Large intestine (tissue), 12 donors: ENCODE data around the gene PERCC1. TPM values are rescaled to one million over a fixed set of nuclear protein-coding genes. Genes with fewer than 3 reads are reported as not detected.

ENCODE experiments used
- DNase-seq, 2 donors: peaks; one replicate each; pipeline versions ENCODE4 v3.0.0 to v3.0.0-alpha.2; 2013
- H3K27ac ChIP-seq: one replicate; pipeline ENCODE4 v1.5.1; 2013; ENCODE audit warnings: low read length
- H3K27me3 ChIP-seq: 2 replicates; pipeline ENCODE4 v1.6.1; 2013; ENCODE audit warnings: low read length; ENCODE audit not compliant: control insufficient read depth, insufficient read depth
- H3K36me3 ChIP-seq: 2 replicates; pipeline ENCODE4 v1.6.1; 2013; ENCODE audit warnings: low read length; ENCODE audit not compliant: control insufficient read depth, insufficient read depth
- H3K4me1 ChIP-seq: one replicate; pipeline ENCODE4 v1.6.1; 2013; ENCODE audit warnings: low read length; ENCODE audit not compliant: control insufficient read depth, insufficient read depth
- H3K4me3 ChIP-seq: one replicate; pipeline ENCODE4 v1.5.1; 2013; ENCODE audit warnings: low read length
- H3K9me3 ChIP-seq: one replicate; pipeline ENCODE4 v1.6.1; 2013; ENCODE audit warnings: mild to moderate bottlenecking, low read depth, low read length, moderate library complexity; ENCODE audit not compliant: control insufficient read depth
- WGBS: methylation state at CpG from one replicate; pipeline ENCODE4 v1.1.5; 2013; ENCODE audit warnings: low lambda C conversion rate; ENCODE audit not compliant: insufficient coverage; 5-methylcytosine and 5-hydroxymethylcytosine counted together
- long read RNA-seq, 11 donors: transcript quantifications; one replicate each; lab custom pipeline, GENCODE V29; 2026
- polyA plus RNA-seq: library from polyadenylated mRNA; unstranded; fragments of 120-200 nt; gene quantifications from one replicate; pipeline ENCODE4 v1.2.1, GENCODE V29; 2013

The PERCC1 gene
- 1.3 TPM for polyA plus RNA-seq
- long read RNA-seq, donor 1: 0 reads
- long read RNA-seq, donor 2: 0 reads
- long read RNA-seq, donor 3: 0 reads
- long read RNA-seq, donor 4: 0 reads
- long read RNA-seq, donor 5: 0 reads
- long read RNA-seq, donor 6: 0 reads
- long read RNA-seq, donor 7: 0 reads
- long read RNA-seq, donor 8: 0 reads
- long read RNA-seq, donor 9: 0 reads
- long read RNA-seq, donor 10: 0 reads
- long read RNA-seq, donor 11, partial matches to known transcripts: 0 of 1 reads
- long read RNA-seq, donor 11, other reads (novel, unspliced or antisense): 0 of 1 reads

GRCh38 chr16:1430759-1431496 is at the start of gene PERCC1:
PERCC1 (plus strand) TSS chr16:1431078; CDS start chr16:1432594, 1,516 bp downstream.
- no CpG with 5 or more reads among the region's 35 CpGs for WGBS
- H3K4me1 ChIP-seq: peaks cover 4% of the 10 kb centered on the region
- no peaks in the 10 kb centered on the region for H3K36me3 ChIP-seq
- H3K4me3 ChIP-seq: no peak within 1 kb of the TSS
- H3K27me3 ChIP-seq: peaks cover 4% of the 10 kb centered on the region
- peak in 1 of 2 donors; percentile 39 for DNase-seq
- peaks cover 3% of the 10 kb centered on the region for H3K9me3 ChIP-seq
- no peak within 1 kb of the TSS for H3K27ac ChIP-seq

GRCh38 chr16:1381612-1382406 is 49.1 kb upstream of the PERCC1 start:
- DNase-seq: no peak
- no CpG with 5 or more reads among the region's 9 CpGs for WGBS
- Histone ChIP-seq H3K27me3 (no peaks in the 10 kb centered on the region), H3K9me3 (no peaks in the 10 kb centered on the region), H3K4me1 (peaks cover 8% of the 10 kb centered on the region), H3K36me3 (peaks cover 31% of the 10 kb centered on the region), H3K4me3 (no peak overlapping the region), H3K27ac (no peak overlapping the region)

- no peaks in the 10 kb centered on the region for H3K9me3 ChIP-seq
- no CpG with 5 or more reads among the region's 18 CpGs for WGBS
- no peak overlapping the region for H3K4me3 ChIP-seq
- H3K27ac ChIP-seq: no peak overlapping the region
- peaks cover 8% of the 10 kb centered on the region for H3K4me1 ChIP-seq
- no peaks in the 10 kb centered on the region for H3K27me3 ChIP-seq
- DNase-seq: no peak
- peaks cover 29% of the 10 kb centered on the region for H3K36me3 ChIP-seq
Measured at GRCh38 chr16:1383556-1383955, 47.3 kb upstream of the PERCC1 start.

- no peak overlapping the region for H3K4me3 ChIP-seq
- H3K36me3 ChIP-seq: peaks cover 40% of the 10 kb centered on the region
- no peaks in the 10 kb centered on the region for H3K27me3 ChIP-seq
- no peak for DNase-seq
- no peak overlapping the region for H3K27ac ChIP-seq
- H3K9me3 ChIP-seq: no peaks in the 10 kb centered on the region
- WGBS: no CpG with 5 or more reads among the region's 39 CpGs
- H3K4me1 ChIP-seq: no peaks in the 10 kb centered on the region
Measured at GRCh38 chr16:1385232-1385631, 45.6 kb upstream of the PERCC1 start.

DNA sequence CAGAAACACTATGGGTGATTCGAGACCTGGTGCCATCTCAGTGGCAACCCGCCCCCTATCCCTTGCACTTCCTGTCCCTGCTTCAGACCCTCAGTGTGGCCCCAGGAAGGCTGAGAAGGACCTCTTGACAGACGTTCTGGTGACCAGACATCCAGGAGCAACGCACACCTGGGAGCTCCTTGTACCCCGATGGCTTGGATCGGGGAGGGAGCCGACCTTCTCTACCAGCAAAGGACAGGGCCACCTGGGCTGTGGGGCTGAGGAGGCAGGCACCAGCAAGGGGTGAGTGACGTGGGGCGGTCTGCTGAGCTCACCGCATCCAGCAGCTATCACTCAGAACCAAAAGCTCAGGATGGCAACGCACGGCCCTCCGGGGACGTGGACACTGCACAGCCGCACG is 43.5 kb upstream of the PERCC1 start:
- H3K4me1 ChIP-seq: no peaks in the 10 kb centered on the region
- no peak overlapping the region for H3K4me3 ChIP-seq
- DNase-seq: no peak
- peaks cover 43% of the 10 kb centered on the region for H3K36me3 ChIP-seq
- no peak overlapping the region for H3K27ac ChIP-seq
- no peaks in the 10 kb centered on the region for H3K27me3 ChIP-seq
- no peaks in the 10 kb centered on the region for H3K9me3 ChIP-seq
- no CpG with 5 or more reads among the region's 16 CpGs for WGBS

GRCh38 chr16:1389762-1390161 is 41.1 kb upstream of the PERCC1 start:
- Histone ChIP-seq H3K9me3 (no peaks in the 10 kb centered on the region), H3K4me1 (no peaks in the 10 kb centered on the region), H3K27me3 (no peaks in the 10 kb centered on the region), H3K4me3 (no peak overlapping the region), H3K36me3 (peaks cover 60% of the 10 kb centered on the region), H3K27ac (no peak overlapping the region)
- no CpG with 5 or more reads among the region's 7 CpGs for WGBS
- DNase-seq: no peak

DNA sequence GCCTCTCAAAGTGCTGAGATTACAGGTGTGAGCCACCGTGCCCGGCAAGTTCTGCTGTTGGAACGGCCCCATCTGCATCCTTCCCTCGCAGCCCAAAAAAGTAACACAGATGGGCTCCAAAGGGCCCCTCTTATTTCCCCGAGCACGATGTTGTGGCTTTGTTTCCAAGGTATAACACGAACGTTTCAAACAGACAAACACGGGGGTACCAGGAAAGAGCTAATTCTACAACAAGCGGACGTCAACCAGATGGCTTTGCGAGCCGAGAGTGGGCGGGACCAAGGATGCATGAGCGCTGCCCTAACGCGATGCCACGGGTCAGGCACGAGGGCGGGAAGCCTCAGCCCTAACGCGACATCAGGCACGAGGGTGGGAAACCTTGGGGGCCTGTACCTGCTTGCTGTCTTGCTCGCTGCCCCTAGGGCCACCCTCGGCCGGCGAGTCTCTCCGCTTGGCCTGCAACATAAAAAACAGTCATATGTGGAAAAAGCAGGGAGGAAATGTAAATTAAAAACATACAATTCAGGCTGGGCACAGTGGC is 40.6 kb upstream of the PERCC1 start:
- no peak overlapping the region for H3K4me3 ChIP-seq
- H3K27me3 ChIP-seq: no peaks in the 10 kb centered on the region
- no peak overlapping the region for H3K27ac ChIP-seq
- no peaks in the 10 kb centered on the region for H3K9me3 ChIP-seq
- 100% methylated on average over 2 of the region's 28 CpGs for WGBS
- H3K36me3 ChIP-seq: peaks cover 57% of the 10 kb centered on the region
- DNase-seq: no peak
- H3K4me1 ChIP-seq: no peaks in the 10 kb centered on the region

DNA sequence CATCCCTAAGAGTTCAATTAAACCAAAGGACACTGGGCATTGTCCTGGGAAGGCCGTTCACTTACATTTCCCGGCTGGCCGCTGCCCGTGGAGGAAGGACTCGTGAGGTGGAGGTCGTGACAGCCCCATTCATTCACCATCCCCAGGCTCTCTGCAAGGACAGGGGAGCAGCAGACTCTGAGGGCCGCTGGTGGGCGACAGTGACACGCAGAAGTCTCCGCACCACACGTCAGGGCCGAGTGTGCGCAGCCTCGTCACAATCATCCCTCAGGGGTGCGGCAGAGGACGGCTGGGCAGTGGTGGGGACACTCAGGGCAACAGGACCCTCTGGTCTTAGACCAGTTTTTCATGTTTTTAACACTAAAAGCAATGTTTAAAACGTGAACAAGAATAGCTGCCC is 38.1 kb upstream of the PERCC1 start:
- Histone ChIP-seq H3K4me1 (no peaks in the 10 kb centered on the region), H3K36me3 (peaks cover 62% of the 10 kb centered on the region), H3K27me3 (no peaks in the 10 kb centered on the region), H3K27ac (no peak overlapping the region), H3K4me3 (no peak overlapping the region), H3K9me3 (no peaks in the 10 kb centered on the region)
- 90% methylated on average over 2 of the region's 17 CpGs for WGBS
- DNase-seq: no peak

DNA sequence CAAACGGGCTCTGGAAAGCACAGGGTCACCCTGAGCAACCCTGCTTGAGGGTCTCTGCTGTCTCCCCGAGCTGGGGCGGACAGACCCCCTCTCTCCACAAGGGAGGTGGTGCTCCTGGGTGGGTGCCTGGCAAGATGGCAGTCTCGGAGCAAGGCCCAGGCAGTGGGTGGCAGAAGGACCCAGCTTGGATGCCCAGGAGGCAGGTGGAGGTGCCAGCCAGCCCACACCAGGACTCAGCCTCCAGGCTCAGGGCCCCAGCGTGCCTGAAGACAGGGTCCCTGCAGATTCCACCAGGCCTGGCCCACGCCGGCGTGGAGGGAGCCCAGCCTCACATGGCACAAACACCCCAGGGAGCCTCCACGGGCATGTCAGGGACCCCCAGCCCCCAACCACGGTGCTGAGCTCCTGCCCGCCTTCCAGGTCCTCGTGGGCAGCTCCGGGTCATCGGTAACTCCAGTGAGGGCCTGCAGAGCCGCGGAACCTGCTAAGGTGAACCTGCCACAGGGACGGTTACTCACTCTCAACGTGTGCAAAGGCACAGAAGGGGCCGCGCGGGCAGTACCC is 37.2 kb upstream of the PERCC1 start:
- H3K36me3 ChIP-seq: peaks cover 65% of the 10 kb centered on the region
- no CpG with 5 or more reads among the region's 21 CpGs for WGBS

More for the DNA sequence above, 37.2 kb upstream of the PERCC1 start:
- Histone ChIP-seq H3K9me3 (no peaks in the 10 kb centered on the region), H3K4me1 (no peaks in the 10 kb centered on the region), H3K27ac (no peak overlapping the region), H3K4me3 (no peak overlapping the region), H3K27me3 (no peaks in the 10 kb centered on the region)
- DNase-seq: no peak
